Breast epithelium (tissue), 3 donors: ENCODE data around the gene PSD4.

Experiments
- POLR2A ChIP-seq: fragments of 450-650 bp; IDR thresholded peaks from one replicate; pipeline ENCODE4 v1.6.1; 2016; ENCODE audit warnings: antibody characterized with exemption, mild to moderate bottlenecking, moderate library complexity
- POLR2AphosphoS5 ChIP-seq, 3 donors: sonication (generic); formaldehyde crosslinking; IDR thresholded peaks; one replicate each; pipeline ENCODE4 v1.6.1; 2017; ENCODE audit warnings: antibody characterized with exemption in 3 of 3
- TF ChIP-seq, protein P1 (sequence below), 3 donors: fragments of 450-650 bp; IDR thresholded peaks; one replicate each; pipeline ENCODE4 v1.5.1; 2016 to 2017; ENCODE audit warnings: antibody characterized with exemption in 3 of 3, mild to moderate bottlenecking in 3 of 3, moderate library complexity in 3 of 3

DNA sequence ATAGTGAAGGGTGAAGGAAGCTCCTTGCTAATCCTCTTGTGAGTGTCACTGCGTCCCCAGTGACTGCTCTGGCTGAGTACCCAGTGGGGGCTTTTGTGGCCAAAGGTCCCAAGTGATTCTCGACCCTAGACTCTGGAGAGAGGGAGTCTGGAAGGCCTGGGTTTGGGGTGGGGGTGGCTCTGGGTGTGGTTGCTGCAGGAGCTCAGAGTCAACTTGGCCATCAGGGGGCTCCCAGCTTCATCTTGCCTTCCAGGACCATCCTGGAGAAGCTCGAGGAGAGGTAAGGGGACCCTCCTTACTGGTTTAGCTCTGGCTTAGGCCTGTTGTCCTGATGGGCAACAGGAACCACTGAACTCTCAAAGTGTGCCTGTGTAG, 592 bp downstream of the PSD4 start:
- TF ChIP-seq, protein P1, sequence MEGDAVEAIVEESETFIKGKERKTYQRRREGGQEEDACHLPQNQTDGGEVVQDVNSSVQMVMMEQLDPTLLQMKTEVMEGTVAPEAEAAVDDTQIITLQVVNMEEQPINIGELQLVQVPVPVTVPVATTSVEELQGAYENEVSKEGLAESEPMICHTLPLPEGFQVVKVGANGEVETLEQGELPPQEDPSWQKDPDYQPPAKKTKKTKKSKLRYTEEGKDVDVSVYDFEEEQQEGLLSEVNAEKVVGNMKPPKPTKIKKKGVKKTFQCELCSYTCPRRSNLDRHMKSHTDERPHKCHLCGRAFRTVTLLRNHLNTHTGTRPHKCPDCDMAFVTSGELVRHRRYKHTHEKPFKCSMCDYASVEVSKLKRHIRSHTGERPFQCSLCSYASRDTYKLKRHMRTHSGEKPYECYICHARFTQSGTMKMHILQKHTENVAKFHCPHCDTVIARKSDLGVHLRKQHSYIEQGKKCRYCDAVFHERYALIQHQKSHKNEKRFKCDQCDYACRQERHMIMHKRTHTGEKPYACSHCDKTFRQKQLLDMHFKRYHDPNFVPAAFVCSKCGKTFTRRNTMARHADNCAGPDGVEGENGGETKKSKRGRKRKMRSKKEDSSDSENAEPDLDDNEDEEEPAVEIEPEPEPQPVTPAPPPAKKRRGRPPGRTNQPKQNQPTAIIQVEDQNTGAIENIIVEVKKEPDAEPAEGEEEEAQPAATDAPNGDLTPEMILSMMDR (IDR thresholded peaks at IDR 0.05), result no peak
- no peak for TF ChIP-seq POLR2A
- TF ChIP-seq POLR2AphosphoS5 (IDR thresholded peaks at IDR 0.05), result no peak
